ENCODE data around the gene PAFAH1B1.
"Not testable (repeated sequence)": the region's sequence is repeated elsewhere in the genome, so short reads cannot be mapped to it uniquely, and the experiment has no call there.

PAFAH1B1 gene

DNA sequence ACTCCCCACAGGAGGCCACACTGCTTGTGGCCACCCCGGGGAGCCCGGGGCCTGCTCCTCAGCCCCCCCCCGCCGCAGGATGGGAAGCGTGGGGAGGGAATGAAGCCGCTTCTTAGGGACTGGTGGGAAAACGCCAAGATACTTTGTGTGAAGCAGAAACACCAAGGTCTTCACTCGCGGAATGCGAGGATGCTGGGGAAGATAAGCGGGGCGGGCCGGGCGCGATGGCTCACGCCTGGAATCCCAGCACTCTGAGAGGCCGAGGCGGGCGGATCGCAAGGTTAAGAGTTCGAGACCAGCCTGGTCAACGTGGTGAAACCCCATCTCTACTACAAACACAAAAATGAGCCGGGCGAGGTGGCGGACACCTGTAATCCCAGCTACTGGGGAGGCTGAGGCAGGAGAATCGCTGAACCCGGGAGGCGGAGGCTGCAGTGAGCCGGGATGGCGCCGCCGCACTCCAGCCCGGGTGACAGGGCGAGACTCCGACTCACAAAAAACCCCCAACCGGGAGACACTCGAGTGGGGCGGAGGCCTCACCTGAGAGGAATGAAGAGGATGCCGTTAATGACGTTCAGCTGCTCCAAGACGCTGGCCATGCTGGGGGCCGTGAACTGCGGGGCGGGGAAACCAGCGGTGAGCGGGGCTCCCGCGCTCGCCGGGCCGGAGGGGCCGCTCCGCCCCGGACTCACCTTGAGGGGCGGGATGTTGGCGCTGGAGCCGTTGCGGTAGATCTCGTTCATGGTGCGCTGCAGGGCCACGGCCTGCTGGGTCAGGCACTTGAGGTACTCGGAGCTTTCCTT, 97.8 kb downstream of the PAFAH1B1 start:
- no peak for DNase-seq

DNA sequence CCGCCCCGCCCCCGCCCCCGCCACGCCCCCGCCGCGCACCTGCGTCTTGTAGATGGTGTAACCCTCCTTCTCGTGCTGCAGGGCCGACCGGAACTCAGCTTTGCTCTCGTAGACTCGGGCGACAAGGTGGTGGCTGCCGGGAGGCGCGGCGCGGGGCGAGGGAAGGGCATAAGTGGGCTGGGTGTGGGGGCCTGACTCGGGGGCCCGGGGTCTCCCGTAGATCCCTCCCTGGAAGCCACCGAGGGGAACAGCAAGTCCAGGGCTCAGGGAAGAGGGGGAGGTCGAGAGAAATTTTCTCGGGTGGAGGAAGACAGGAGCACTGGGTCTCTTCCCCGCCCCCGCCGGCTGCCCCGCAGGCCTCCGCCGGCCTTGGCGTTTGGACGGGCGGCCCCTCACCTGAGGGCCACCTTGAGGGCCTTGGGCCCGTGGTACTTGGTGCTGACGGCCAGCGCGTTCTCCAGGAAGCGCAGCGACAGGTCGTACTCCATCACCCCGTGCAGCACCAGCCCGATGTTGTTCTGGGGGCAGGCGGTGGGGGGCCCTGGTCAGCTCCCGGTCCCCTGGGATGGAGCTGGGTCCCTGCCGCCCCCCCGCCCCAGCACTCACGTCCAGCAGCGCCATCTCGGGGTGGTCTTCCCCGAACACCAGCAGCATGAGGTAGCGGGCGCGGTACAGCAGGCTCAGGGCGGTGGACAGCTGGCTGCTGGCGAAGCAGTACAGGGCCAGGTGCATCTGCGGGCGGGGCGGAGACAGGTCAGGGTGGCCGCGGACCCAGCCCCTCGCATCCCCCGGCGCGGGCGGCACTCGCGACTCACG, 98.7 kb downstream of the PAFAH1B1 start:
- DNase-seq: no peak

DNA sequence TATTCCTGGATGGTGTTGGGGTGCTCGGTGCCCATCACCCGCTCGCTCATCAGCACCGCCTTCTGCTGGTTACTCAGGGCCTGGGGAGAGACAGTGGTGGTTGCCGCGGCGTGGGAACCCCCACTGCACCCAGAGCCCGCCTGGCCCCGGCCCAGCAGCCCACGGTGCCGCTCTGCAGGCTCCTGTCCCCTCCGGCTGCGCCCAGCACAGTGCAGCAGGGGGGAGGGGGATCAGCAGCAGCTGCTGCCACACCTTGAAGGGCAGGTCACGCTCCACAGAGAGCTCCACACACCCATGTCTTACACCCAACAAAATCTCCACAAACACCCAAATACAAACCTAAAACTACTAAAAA, 99.3 kb downstream of the PAFAH1B1 start:
- no peak for DNase-seq

DNA sequence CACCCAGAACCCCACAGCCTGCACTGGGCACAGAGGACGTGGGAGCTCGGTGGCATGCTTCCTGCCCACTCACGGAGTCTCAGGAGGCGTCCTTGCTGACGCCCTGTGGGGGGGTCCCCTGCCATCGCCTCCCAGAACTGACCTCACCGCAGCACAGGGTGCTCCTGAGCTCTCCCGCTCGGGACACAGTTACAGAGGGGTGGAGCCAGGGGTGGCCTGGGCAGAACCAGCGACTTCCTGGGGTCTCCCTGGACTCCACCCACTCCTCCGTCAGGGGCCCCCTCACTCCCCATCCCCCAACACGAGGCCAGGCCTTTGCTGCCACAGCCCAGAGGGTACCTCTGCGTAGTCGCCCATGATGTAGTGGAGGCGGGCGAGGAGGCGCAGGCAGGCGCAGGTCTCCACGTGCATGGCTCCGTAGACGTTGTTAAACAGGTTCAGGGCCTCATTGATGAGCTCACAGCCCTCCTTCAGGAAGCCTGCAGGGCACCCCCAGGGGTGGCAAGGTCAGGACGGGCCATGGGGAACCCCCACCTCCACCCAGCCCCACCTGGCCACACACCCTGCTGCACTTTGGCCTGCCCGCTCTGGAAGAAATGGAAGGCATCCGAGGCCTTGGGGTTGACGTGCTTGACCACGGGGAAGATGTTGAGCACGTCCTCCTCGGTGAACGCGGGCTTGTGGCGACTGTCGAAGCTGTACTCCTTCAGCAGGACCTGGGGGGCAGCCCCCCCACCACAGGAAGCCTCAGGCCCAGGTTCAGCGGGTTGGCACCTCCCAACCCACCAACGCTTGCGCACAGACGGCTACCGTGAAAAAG, 100.3 kb downstream of the PAFAH1B1 start:
- no peak for DNase-seq

DNA sequence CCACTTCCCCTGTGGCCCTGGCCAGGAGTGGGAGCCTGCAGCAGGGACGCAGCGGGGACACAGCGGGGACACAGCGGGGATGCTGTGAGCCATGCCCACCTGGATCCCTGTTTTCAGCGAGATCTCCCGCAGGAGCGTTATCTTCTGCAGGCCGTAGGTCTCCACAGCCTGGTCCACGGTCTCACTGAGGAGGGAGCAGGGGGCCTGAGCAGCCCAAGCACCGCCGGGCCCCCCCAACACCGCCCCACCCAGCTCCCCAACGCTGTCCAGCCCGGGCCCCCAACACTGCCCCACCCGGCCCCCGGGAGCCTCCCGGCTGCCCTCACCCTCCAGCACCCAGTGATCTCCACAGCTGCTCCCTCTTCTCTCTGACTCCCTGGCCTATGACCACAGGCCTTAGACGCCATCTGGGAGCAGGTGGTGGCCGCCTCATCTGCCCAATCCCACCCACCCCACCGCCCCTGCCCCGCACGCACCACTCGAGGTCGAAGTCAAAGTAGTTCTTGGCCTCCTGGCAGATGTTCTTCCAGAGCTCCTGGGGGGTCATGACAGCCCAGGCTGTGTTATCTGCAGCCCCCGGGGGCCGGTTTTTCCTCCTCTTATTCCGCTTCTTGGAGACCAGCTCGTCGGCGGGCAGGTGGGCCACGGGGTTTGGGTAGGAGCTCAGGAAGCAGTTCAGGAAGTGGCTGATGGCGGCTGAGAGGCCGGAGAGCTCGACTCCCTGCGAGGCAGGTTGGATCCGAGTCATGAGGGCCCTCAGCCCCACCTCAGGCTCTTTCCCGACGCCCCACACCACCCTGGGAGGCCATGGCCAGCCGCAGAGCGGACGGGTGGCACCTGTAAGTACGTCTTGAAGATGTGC, 101.2 kb downstream of the PAFAH1B1 start:
- DNase-seq: no peak

DNA sequence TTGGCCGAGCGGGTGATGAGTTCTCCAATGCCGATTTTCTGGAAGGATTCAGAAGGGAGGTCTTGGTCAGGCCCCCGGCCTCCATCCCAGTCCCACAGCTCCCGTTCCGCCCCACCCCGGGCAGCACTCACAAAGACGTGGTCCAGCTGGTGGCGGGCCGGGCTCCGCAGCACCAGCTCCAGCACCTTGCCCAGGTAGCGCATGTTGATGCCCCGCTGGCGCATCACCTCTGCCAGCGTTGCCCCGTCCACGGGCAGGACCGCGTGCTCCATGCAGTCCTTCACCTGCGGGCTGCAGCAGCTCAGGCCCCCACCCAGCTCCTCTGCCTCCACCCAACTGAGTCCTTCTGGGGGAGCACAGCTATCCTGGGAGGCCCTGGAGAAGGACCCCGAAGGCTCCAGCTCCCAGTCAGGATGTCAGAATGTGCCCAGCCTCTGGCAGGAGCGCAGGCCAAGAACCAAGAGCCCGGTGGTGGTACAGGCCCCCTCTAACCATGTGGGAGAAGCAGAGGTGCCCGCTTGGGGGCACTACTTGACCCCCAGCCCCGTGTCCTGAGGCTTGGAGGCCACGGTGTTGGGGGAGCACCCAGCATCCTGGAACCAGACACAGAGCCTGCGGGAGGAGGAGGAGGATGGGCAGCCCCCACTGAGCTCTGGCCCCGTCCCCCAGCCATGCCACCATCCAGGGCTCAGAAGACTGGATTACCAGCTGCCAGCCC, 101.9 kb downstream of the PAFAH1B1 start:
- no peak for DNase-seq

DNA sequence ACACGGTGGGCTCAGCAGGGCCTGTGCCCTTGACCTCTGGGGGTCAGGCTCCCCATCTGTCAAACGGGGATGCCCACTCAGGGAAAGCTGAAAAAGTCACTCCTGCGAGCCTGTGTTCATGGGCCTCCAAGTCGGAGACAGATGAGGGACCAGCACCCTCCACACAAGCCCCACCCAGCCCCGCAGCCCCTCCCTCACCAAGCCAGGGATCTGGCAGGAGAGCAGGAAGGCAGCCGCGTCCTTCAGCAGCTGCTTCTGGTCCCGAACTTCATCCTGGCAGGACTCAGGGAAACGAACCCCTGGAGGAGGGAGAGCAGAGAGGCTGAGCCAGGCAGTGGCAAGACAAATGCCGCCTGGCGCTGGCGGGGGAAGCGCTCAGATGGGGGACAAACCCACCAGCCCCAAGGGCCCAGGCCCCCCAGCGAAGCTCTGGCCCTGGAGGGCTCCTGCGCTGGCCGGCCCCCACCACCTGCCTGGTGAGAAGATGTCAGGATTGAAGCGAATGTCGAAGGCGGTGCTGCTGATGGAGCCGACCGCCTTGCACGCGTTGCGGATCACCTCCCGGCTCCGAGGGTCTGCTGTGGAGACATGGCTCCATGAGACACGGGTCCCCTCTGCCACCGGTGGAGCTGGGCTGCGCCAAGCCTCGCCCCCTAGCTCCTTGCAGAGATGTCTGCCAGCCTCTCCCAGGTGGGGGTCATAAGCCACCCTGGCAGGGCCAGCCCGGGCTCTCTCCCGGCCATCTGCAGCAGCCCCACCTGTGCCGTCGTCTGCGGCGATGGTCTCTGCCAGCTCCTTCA, 102.7 kb downstream of the PAFAH1B1 start:
- no peak for DNase-seq

DNA sequence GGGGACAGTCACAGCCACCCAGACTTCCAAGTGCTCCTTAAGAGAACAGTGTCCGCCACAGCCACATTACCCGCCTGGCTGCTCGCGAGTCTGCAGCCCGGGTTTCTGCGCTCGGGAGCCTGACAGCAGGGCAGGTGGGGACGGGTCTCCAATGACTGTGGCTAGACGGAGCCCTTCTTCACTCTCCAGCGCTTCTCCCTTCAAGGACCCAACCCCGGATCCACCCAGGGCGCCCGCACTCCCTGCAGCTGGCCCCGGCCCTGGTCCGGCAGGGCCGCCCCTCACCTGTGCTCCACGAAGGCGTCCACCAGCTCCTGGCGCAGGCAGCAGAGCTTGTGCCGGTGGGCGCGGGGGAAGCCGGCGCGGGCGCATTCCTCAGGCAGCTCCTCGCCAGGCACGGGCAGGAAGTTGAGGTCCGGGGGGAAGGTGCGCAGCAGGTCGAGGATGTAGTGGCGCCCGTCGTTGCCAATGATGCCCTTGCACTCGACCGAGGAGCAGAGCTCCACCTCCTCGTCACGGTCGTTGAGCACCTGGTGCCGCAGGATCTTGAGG, 104.2 kb downstream of the PAFAH1B1 start:
- no peak for DNase-seq

DNA sequence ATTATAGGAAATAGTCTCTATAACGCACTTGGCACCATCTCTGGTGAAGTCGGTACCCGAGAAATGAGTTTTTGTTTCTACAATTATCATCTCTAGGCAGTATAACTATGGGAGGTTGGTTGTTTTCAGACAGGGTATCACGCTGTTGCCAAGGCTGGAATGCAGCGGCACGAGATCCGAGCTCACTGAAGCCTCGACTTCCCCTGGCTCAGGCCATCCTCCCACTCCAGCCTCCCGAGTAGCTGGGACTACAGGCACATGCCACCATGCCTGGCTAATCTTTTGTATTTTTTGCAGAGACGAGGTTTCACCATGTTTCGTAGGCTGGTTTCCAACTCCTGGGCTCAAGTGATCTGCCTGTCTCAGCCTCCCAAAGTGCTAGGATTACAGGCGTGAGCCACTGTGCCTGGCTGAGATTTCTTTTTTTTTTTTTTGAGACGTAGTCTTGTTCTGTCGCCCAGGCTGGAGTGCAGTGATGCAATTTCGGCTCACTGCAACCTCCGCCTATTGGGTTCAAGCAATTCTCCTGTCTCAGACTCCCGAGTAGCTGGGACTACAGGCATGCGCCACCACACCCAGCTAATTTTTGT, 105.9 kb downstream of the PAFAH1B1 start:
- DNase-seq: not testable (repeated sequence)

DNA sequence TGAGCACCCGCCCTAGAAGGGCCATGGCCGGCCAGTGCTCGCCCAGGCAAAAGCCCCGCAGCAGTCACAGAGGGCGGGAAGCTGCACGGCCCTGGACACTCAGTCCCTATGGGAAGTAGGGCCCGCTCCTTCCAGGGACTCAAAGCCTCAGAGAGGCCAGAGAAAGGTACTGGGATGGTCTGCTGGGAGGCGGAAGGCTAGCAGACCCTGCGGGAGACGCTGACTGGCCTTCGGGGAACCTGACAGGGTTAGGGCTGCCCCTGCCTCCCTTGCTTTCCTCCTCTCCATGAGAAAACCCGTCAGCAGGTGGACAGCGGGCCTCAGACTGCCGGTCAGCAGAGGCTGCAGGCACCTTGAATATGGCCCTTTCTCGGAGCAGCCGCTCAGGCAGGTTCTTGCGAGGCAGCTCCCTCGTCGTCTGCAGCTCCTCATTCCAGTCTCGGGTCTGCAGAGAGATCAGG, 106.6 kb downstream of the PAFAH1B1 start:
- DNase-seq: no peak

DNA sequence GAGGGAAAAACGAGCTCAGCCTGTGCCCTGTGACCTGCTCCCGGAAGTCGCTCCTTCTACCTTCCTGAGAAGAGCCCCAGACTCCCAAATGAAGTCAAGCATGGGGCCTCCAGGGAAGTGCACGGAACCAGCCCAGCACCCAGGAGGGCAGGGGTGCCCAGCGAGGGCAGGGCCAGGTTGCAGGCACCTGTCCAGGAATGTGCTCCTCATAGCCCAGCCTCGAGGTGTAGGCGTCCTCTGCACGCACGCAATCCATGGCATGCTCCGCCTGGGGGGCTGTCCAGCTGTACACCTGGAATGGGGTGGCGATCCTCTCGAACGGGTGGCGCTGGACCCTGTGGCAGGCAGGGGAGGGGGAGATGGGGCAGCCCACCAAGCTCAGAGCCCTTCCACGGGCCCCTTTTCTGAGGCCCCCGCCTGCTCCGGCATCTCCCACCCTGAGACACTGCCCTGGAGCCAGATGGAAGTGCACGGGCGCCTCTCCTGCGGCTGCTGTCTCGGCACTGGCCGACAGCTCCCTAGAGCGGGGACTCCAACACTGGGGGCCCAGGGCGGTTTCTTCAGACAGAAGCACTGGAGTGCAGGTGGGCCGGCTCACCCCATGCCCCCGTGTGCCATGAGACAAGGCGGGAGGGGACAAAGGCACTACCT, 107.2 kb downstream of the PAFAH1B1 start:
- DNase-seq: no peak

DNA sequence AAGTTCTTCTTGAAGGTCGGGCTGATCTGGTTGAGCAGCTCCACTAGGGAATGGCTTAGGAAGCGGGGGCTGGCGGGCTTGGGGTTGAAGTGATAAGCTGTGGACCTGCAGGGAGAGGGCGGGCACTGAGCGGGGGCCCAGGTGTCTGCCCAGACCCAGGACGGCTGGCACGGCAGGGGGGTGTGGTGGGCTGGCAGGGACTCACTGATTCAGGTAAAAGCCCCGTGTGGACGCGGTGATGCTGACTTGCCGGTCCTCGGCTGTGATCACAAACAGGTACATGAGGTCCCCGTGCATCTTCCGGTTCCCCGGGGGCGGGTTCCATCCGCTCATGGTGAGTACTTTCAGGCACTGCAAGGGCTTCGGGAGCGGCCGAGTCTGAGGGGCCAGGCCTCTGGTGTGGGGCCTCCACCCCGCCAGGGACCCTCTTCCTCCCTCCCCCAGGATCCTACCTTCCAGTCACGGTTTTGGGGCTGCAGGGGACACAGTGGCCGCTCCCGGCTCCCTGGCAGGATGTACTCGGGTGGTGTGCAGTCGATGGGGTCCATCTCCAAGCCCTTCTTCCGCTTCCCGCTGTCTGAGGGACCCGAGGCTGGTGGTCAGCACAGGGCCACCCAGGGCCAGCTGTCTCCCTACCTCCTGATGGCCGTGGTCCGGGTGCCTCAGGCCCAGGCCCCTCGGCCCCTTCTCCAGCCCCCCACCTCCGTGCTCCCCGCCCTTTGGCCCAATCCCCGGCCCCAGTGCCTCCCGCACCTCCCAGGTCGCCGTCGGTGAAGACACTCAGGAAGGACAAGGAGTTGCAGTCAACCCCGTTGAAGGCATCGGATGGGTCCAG, 107.9 kb downstream of the PAFAH1B1 start:
- no peak for DNase-seq

DNA sequence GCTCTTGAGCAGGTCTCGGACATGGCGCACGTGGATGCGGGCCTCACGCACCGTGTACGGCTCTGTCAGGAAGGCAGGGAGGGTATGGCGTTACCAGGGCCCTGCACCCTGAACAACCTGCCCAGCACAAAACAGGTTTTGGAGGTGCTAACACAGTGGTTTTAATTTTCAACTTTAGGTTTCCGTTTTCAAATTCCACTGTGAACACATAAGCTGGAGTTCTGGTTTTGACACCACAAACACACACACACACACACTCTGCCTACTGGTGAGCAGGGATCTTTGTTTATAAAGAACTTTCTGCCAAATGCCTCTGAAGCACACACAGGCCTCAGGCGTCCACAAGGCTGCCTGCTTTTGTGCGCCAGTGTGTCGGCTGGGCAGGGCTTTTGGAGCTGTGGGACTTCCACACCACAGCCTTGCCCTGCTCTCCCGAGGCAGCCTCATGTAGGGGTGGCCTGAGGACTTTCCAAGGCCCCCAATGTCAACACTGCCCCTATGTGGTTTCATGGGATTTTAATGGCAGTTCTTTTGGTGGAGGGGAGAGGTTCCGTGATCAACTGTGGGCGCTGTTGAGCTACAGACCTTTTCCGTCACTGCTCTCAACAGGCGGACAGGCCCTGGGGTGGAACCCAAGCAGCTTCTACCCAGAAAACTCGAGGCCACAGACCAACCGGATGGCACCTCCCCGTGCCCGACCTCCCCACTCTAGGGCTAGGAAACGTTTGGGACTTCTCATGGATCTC, 108.7 kb downstream of the PAFAH1B1 start:
- DNase-seq: no peak

DNA sequence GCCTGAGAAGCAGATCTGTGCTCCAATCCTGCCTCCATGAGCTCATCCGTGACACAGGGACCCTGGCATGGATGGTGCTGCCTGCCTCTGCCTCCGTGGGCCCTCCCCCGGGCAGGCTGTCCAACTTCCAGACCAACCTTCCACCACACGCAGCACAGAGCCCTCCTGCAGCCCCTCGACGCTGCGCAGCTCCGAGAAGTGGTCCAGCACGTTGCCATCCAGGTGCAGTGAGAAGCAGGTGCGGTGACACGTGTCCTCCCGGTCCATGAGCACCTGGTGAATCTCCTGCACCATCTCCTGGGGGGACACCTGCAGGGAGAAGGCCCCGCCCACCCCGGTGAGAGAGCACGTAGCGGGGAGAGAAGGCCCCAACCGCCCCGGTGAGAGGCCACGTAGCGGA, 109.7 kb downstream of the PAFAH1B1 start:
- no peak for DNase-seq

DNA sequence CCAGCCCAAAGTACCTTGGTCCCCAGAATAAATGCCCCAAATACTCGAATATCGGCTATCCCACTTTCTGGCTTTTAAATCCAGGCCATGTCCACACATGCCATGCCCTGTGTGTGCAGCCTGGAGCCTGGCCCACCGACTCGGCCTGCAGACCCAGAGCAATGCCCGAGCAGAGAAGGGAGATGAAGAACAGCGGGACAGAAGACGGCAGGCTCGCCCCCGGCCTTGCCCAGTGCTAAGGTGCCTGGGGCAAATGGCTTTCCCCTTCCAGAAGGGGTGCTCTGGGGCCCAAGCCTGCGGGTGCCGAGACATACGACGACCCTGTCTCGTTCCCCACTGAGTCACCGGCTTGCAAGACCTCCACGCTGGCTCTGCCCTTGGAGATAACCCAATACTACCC, 110.2 kb downstream of the PAFAH1B1 start:
- no peak for DNase-seq

DNA sequence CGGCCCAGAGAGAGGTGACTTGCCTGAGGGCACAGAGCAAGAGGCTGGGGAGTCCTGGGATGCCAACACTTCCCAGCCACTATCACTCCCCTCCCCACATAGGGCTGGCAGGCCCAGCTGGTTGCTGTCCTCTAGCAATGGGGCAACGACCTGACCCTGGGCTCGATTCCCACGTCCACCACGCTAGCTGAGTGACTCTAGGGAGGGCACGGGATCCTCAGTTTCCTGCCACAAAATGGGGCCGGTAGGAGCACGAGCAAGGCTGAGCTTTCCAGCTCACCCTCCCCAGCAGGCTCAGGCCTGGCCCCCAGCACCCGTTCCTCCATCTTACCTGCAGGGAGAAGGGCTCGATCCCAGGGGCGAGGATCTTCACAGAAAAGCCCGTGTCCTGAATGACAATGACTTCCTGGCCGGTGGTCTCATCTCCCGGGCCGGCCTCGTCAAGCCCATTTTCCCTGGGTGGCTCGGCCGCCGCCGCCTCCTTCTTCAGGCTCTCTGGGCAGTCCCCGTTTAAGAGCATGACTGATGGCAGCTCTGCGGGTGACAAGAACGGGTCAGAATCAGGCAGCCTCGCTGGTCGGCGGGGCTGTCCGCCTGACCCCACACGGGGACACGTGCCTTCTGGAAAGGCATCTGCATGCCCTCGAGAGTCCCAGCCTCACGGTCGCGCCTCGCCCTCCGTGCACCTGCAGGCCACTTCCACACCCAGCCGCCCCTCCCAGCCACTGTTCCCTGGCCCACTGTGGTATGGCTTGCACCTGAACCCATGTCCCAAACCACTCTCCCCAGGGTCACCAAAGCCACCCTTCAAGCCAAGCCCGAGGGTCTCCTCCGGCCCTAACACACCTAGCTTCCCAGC, 110.8 kb downstream of the PAFAH1B1 start:
- DNase-seq: no peak

DNA sequence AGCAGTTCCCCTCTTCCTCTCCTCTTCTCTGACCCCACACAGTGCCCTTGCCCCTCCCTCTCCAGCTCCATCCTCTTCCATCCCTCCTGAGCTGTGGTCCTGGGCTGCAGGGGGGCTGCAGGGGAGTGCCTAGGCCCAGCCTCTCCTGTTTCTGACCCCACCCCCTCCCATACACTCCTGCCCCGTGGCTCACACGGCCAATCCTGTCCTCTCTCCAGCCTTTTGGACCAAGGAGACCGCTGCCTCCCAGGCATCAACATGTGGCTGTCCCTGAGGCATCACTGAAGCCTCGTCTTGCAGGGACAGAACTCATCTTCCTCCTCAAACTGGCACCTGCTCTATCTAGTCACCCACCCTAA, 111.4 kb downstream of the PAFAH1B1 start:
- no peak for DNase-seq
